HG03103 (cell line): ENCODE results near the gene CRTAP.
"Not testable (repeated sequence)": the region's sequence is repeated elsewhere in the genome, so short reads cannot be mapped to it uniquely, and the experiment has no call there.

Source experiments
- ATAC-seq: cut with Tn5 transposase; IDR thresholded peaks from one replicate; pipeline ENCODE4 v1.9.1; 2021; ENCODE audit warnings: low read depth; ENCODE audit not compliant: unreplicated experiment

Gene CRTAP

GRCh38 chr3:33137691-33138090 is 23.9 kb downstream of the CRTAP start:
- ATAC-seq: no peak

GRCh38 chr3:33139006-33139623 is 25.3 kb downstream of the CRTAP start:
- not testable (repeated sequence) for ATAC-seq

DNA sequence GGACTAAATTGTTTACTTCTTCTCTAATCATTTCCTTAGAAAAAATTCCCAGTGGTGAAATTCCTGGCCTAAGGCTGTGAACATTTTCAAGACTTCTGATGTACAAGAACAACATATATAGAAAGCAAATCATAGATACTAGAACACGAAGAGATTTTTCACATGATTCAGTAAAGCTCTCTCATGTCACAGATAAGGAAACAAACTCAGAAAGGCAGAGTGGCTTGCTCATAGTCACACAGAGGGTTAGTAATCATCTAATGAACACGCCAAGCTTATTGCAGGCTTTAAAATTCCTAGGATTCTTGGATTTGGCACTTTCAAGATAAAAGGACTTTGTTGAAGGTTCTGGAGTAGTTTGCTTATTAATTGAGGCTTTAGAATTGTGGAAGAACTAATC is 26.2 kb downstream of the CRTAP start:
- ATAC-seq: no peak

GRCh38 chr3:33141006-33141405 is 27.2 kb downstream of the CRTAP start:
- no peak for ATAC-seq

- ATAC-seq: no peak
Measured at GRCh38 chr3:33144433-33144832, 30.6 kb downstream of the CRTAP start.

DNA sequence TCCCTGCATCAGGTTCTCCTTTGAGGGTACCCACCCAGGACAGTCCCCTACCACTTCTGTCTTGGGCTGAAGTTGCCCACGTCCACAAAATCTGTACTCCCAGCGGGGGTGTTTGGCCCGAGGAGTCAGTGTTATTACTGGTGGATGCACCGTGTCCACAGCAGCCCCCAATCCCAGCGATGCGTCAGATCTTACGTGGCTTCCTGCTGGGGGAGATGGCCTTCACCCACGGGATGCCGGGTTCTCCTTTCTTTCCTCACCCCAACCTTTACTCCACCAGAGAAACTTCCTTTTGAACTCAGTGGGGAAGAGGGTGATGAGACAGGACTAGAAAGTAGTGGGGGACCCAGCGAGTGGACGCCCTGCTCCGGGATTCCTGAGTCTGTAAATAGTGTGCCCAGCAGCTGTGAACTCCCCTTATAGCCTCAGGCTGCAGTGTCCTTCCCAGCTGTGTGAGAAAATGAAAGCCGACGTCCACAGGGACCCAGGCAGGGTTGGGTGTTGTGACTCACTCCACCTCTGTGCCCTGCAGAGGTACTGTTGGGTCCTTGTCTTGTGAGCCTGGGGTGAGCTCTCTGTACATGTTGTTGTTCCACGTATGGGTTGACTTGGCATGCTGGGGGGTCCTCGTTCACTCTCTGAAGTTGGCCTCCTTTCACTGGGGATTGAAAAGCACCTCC is 31.5 kb downstream of the CRTAP start:
- ATAC-seq: no peak

GRCh38 chr3:33145901-33146580 is 32.2 kb downstream of the CRTAP start:
- no peak for ATAC-seq

GRCh38 chr3:33146791-33147445 is 33.1 kb downstream of the CRTAP start:
- no peak for ATAC-seq

DNA sequence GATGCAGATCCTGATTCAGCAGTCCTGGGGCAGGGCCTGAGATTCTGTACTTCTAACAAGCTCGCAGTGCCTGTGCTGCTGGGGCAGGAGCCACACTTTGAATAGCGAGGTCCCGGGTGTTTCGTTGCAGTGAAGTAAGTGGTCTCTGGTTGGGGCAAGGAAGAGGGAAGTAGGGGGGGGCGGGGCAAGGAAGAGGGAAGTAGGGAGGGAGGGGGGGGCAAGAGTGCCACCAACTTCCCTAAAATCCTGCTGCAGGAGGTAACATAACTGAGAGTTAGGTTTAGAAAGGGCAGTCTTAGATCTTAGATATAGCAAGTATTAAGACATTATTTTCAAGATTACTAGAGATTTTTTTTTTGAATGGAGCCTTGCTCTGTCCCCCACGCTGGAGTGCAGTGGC is 35.5 kb downstream of the CRTAP start:
- no peak for ATAC-seq

GRCh38 chr3:33152363-33153360 is 38.8 kb downstream of the CRTAP start:
- ATAC-seq: no peak

DNA sequence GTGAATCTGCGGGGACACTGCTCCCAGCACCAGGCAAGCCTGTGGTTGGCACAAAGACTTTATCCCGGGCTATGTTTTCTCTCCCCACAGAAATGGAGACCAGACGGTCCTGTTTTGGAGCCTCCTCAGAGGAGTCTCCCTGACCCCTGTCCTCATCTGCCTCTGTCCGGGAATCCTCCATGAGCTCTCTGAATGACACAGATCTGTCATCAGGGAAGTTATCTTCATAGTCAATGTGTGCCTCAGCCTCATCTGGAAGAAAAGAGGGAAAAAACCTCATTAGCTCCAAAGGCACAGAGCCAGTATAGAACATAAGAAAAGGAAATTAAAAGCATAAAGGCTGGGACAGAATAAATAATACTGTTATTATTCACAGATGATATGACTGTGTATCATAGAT is 40.0 kb downstream of the CRTAP start:
- no peak for ATAC-seq

- ATAC-seq: no peak
Measured at GRCh38 chr3:33155301-33155700, 41.5 kb downstream of the CRTAP start.

GRCh38 chr3:33159234-33159633 is 45.4 kb downstream of the CRTAP start:
- no peak for ATAC-seq

DNA sequence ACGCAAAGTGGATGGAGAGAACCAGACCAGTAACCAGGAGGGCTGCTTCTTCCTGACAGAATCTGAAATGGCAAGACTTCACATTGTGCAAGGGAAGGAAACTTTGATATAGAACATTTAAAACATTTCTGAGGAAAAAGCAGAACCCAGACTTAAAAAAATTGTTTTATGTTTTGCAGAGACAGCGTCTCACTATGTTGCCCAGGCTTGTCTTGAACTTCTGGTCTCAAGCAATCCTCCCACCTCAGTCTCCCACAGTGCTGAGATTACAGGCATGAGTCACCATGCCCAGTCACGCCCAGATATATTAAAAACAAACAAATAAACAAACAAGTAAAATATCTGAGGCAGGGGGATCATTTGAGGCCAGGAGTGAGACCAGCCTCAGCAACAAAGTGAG is 46.2 kb downstream of the CRTAP start:
- ATAC-seq: no peak

DNA sequence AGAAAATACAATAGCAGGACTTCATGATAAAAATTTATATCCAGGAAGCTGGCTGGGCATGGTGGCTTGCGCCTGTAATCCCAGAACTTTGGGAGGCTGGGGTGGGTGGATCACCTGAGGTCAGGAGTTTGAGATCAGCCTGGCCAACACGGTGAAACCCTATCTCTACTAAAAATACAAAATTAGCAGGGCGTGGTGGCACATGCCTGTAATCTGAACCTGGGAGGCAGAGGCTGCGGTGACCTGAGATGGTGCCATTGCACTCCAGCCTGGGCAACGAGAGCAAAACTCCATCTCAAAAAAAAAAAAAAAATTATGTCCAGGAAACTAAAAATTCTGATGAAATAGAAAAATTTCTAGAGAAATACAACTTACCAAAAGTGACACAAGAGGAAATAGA is 48.8 kb downstream of the CRTAP start:
- ATAC-seq: not testable (repeated sequence)

GRCh38 chr3:33165372-33165771 is 51.6 kb downstream of the CRTAP start:
- ATAC-seq: no peak

GRCh38 chr3:33166095-33166494 is 52.3 kb downstream of the CRTAP start:
- ATAC-seq: no peak

DNA sequence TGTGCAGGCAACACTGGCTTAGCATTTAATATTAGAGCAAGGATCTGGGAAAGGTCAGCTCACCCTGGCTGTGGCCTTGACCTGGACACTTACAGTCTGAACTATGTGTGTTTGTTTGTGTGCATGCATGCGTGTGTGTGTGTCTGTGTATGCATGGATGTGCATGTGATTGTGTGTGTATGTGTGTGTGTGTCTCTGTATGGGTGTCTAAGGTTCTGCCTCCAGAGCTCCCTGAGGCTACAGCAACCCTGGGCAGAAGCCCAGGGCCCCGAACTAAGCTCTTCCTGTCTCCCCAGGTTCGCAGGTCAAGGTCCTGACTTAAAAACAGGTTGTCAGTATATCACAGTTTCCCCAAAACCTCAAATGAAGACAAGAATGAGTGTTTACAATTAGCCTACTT is 53.5 kb downstream of the CRTAP start:
- no peak for ATAC-seq

DNA sequence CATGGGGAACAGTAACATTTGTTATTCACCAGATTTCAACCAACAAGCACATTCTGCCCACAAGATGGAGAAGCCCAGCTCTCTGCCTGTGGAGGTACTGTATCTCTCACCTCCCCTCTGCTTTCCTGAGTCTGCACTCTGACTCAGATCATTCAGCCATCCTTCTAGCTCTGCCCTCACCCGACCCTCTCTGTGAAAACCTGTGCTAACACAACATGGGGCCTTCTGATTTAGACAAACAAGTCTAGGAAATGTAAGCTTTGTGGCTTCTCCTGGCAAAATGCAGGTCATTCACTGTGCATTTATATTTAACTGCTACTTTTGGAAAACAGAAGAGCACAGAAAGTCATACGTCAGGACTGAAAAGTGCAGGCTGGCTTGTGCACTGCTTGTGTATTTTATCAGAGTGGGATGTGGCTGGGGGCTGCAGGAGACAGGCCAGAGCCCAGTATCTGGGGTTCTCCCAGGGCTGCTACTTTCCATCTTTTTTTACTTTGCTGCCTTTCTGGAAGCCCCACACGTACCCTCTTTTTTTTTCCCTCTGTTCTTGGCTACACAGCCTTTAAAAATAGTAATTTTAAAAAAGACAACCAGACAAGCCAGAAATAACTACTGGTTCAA is 54.0 kb downstream of the CRTAP start:
- no peak for ATAC-seq

DNA sequence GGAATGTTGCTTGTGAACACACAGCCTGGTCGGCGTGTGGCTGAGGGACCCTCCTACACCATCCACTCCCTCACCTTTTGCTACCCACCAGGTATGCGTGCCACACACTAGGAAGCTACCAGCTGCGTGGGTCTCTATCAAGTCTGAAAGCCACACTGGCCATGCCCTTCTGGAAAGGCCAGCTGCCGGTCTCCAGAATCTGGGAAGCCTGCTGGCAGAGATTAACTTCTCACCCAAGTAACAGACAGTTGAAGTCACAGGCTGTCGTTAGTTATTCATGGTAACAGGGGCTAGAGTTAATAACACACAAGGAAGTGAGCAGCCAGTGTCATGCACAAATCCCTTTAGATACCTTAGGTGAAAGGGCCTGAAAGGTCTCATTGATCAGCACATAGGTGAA is 56.7 kb downstream of the CRTAP start:
- no peak for ATAC-seq
